MM.1S (cell line): ENCODE results near the gene KCNMA1.

Experiments used
- DNase-seq: peaks from one replicate; pipeline ENCODE4 v3.0.0-alpha.2; 2015
- H2AFZ ChIP-seq: fragments of 300-600 bp; sonication (generic); 2 replicates; pipeline ENCODE4 v1.6.0; 2016; ENCODE audit warnings: antibody characterized with exemption, low read length
- H3F3A ChIP-seq: fragments of 300-600 bp; sonication (generic); 2 replicates; pipeline ENCODE4 v1.6.1; 2016; ENCODE audit warnings: mild to moderate bottlenecking, antibody characterized with exemption, low read length, moderate library complexity, mixed read lengths; ENCODE audit not compliant: insufficient read depth
- H3K27ac ChIP-seq: fragments of 300-600 bp; sonication (generic); 2 replicates; pipeline ENCODE4 v1.5.1; 2016; ENCODE audit warnings: mild to moderate bottlenecking, low read length
- H3K27me3 ChIP-seq: fragments of 300-600 bp; sonication (generic); replicated peaks from 2 replicates; pipeline ENCODE4 v1.6.0; 2016; ENCODE audit warnings: low read length; ENCODE audit not compliant: insufficient read depth
- H3K36me3 ChIP-seq: fragments of 300-600 bp; sonication (generic); replicated peaks from 2 replicates; pipeline ENCODE4 v1.6.1; 2016; ENCODE audit warnings: mild to moderate bottlenecking, low read length, mixed read lengths; ENCODE audit not compliant: insufficient read depth
- H3K4me1 ChIP-seq: fragments of 300-600 bp; sonication (generic); 2 replicates; pipeline ENCODE4 v1.6.1; 2016; ENCODE audit warnings: low read length, mixed read lengths
- H3K4me2 ChIP-seq: fragments of 300-600 bp; sonication (generic); 2 replicates; pipeline ENCODE4 v1.6.0; 2016; ENCODE audit warnings: low read depth, low read length
- H3K4me3 ChIP-seq: fragments of 300-600 bp; sonication (generic); 2 replicates; pipeline ENCODE4 v1.5.1; 2016; ENCODE audit warnings: low read length, mixed read lengths
- H3K79me2 ChIP-seq: fragments of 300-600 bp; sonication (generic); 2 replicates; pipeline ENCODE4 v1.6.1; 2016; ENCODE audit warnings: mixed run types, low read length, mixed read lengths
- H3K9ac ChIP-seq: fragments of 300-600 bp; sonication (generic); 2 replicates; pipeline ENCODE4 v1.6.1; 2016; ENCODE audit warnings: low read length, mixed read lengths
- H3K9me2 ChIP-seq: fragments of 300-600 bp; sonication (generic); replicated peaks from 2 replicates; pipeline ENCODE4 v1.6.1; 2016; ENCODE audit warnings: mild to moderate bottlenecking, low read length, mixed read lengths; ENCODE audit not compliant: insufficient read depth
- H3K9me3 ChIP-seq: fragments of 300-600 bp; sonication (generic); replicated peaks from 2 replicates; pipeline ENCODE4 v1.6.1; 2016; ENCODE audit warnings: mild to moderate bottlenecking, low read length, mixed read lengths; ENCODE audit not compliant: insufficient read depth
- H4K20me1 ChIP-seq: fragments of 300-600 bp; sonication (generic); 2 replicates; pipeline ENCODE4 v1.6.1; 2016; ENCODE audit warnings: mild to moderate bottlenecking, low read length, moderate library complexity, mixed read lengths; ENCODE audit not compliant: insufficient read depth
- CTCF ChIP-seq: fragments of 300-600 bp; sonication (generic); IDR thresholded peaks from 2 replicates; pipeline ENCODE4 v1.5.1; 2016; ENCODE audit warnings: antibody characterized with exemption, low read length, mixed read lengths
- EZH2 ChIP-seq: fragments of 300-600 bp; sonication (generic); optimal IDR thresholded peaks from 2 replicates; pipeline ENCODE3; 2017; ENCODE audit warnings: low read depth, mild to moderate bottlenecking, antibody characterized with exemption, low read length, mixed read lengths
- EZH2phosphoT487 ChIP-seq: fragments of 300-600 bp; sonication (generic); IDR thresholded peaks from 2 replicates; pipeline ENCODE4 v1.6.1; 2018; ENCODE audit warnings: antibody characterized with exemption, low read length

Gene KCNMA1

GRCh38 chr10:77031531-77032187 is 605.9 kb downstream of the KCNMA1 start:
- H3K4me2 ChIP-seq, result no peak overlapping the region
- no peaks in the 10 kb centered on the region for H3F3A ChIP-seq
- H3K9ac ChIP-seq, result no peak overlapping the region
- H3K27ac ChIP-seq, result no peak overlapping the region
- H3K9me2 ChIP-seq, result no peaks in the 10 kb centered on the region
- TF ChIP-seq EZH2 (no peak), EZH2phosphoT487 (no peak), CTCF (no peak)
- H3K4me3 ChIP-seq, result no peak overlapping the region
- H3K79me2 ChIP-seq, result no peaks in the 10 kb centered on the region
- no peaks in the 10 kb centered on the region for H3K27me3 ChIP-seq
- no peaks in the 10 kb centered on the region for H3K36me3 ChIP-seq
- H4K20me1 ChIP-seq, result no peaks in the 10 kb centered on the region
- no peaks in the 10 kb centered on the region for H3K4me1 ChIP-seq
- H2AFZ ChIP-seq, result no peak overlapping the region
- DNase-seq, result no peak
- no peaks in the 10 kb centered on the region for H3K9me3 ChIP-seq

GRCh38 chr10:77030974-77031373 is 606.6 kb downstream of the KCNMA1 start:
- Histone ChIP-seq H3K27ac (no peak overlapping the region), H4K20me1 (no peaks in the 10 kb centered on the region), H3K9me2 (no peaks in the 10 kb centered on the region), H3K36me3 (no peaks in the 10 kb centered on the region), H3F3A (no peaks in the 10 kb centered on the region), H3K79me2 (no peaks in the 10 kb centered on the region), H3K4me1 (no peaks in the 10 kb centered on the region), H2AFZ (no peak overlapping the region), H3K27me3 (no peaks in the 10 kb centered on the region), H3K9me3 (no peaks in the 10 kb centered on the region), H3K4me3 (no peak overlapping the region), H3K9ac (no peak overlapping the region), H3K4me2 (no peak overlapping the region)
- DNase-seq, result no peak
- TF ChIP-seq EZH2phosphoT487 (no peak), EZH2 (no peak), CTCF (no peak)

- H4K20me1 ChIP-seq, result no peaks in the 10 kb centered on the region
- H3K9ac ChIP-seq, result no peak overlapping the region
- H3K27me3 ChIP-seq, result no peaks in the 10 kb centered on the region
- no peaks in the 10 kb centered on the region for H3K36me3 ChIP-seq
- H3K4me1 ChIP-seq, result no peaks in the 10 kb centered on the region
- no peak for TF ChIP-seq CTCF
- no peak overlapping the region for H3K27ac ChIP-seq
- H3K4me3 ChIP-seq, result no peak overlapping the region
- no peaks in the 10 kb centered on the region for H3K9me3 ChIP-seq
- no peaks in the 10 kb centered on the region for H3K9me2 ChIP-seq
- no peaks in the 10 kb centered on the region for H3F3A ChIP-seq
- H2AFZ ChIP-seq, result no peak overlapping the region
- no peaks in the 10 kb centered on the region for H3K79me2 ChIP-seq
- no peak overlapping the region for H3K4me2 ChIP-seq
- no peak for DNase-seq
These were observed 607.6 kb downstream of the KCNMA1 start for GRCh38 chr10:77029777-77030717.
